NB4 (cell line): ENCODE results near the gene MBD4.

Source experiments
- CTCF ChIP-seq: IDR thresholded peaks from one replicate; pipeline ENCODE4 v1.5.1; 2012; ENCODE audit warnings: low read depth, low read length
- POLR2A ChIP-seq: IDR thresholded peaks from 2 replicates; pipeline ENCODE4 v1.6.1; 2011; ENCODE audit warnings: mild to moderate bottlenecking; ENCODE audit not compliant: insufficient read length; ENCODE audit errors: extremely low read depth

- TF ChIP-seq CTCF (no peak), POLR2A (no peak)
Measured at GRCh38 chr3:129413687-129414506, 25.9 kb downstream of the MBD4 start.
